Fibroblast of lung (primary cell): Measurements from ENCODE around the gene ZGLP1.

Source experiments
- CTCF ChIP-seq, 2 donors: IDR thresholded peaks in 1 of 2; conservative IDR thresholded peaks in 1 of 2; 1 replicate in 1 of 2; 2 replicates in 1 of 2; pipeline ENCODE4 v1.5.1; 2011 to 2012; ENCODE audit warnings: low read length in 2 of 2, control low read depth in 1 of 2, inconsistent platforms in 1 of 2, low read depth in 1 of 2, mild to moderate bottlenecking in 1 of 2
- EZH2 ChIP-seq: IDR thresholded peaks from 2 replicates; pipeline ENCODE4 v1.5.1; 2012; ENCODE audit warnings: low read length, control low read depth, mild to moderate bottlenecking; ENCODE audit errors: missing control alignments

- TF ChIP-seq CTCF (conservative IDR thresholded peaks at IDR 0.05 in 1 of 2, IDR thresholded peaks at IDR 0.05 in 1 of 2; ENCODE audit: low read depth in 1 of 2, low read length in 2 of 2) (peak; percentile 78 to 86), EZH2 (no peak)
Measured at GRCh38 chr19:10269333-10270179, 40.1 kb downstream of the ZGLP1 start.
